ENCODE results near the gene MRPL18. TPM values are rescaled to one million over a fixed set of nuclear protein-coding genes. Genes with fewer than 3 reads are reported as not detected.

MRPL18 gene
- total RNA-seq, 1 experiment from 2014 or later, result 108 TPM

DNA sequence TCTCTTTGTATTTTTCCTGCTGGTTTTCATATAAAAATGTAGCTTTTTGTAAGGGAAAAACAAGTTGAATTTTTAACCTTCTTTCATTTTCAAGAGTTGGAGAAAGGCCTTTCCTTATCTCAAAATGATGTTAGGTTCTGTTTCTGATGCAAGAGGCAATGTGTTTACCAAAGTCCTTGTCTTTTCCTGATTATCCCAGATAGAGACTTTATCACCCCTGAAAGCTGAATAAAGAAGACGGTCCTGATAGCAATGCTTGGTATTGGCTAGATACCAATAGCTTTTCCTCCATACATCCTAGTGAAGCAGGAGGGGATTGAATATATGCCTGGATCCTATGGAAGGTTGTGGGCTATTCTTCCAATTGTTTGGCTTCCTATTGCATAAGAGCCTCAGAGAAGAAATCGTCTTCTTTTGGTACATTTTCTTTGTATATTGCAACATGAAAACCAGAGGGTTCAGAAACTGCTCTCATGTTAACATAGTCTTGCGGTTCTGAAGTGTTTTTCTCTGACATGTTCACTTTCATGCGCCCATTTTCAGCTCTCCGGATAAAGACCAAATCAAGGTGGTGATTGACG, 15.3 kb downstream of the MRPL18 start:
- intact Hi-C loops (cut with micrococcal nuclease), result loop anchor here (2.0 kb wide), 1 partner anchor 15 kb away; the partner anchor contains the start of gene MRPL18

DNA sequence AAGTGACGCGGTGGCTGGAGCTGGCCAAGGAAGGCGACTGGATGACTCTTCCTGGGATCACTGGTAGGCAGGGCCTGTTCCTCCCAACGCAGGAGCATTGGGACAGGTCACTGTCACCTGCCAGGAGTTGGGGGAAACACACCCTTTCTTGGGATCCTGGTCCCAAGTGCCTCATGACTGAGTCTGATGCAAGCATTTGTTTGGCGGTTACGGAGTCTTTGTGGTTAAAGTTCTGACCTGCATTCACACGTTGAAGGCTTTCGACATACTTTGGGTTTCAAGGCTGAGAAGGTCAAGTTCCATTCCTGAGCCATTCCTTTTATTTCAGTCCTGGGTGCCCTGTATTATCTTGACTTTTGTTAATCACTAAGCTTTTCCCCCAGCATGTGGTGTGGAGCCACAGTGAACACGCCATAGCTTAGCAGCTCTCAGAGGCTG, 15.8 kb downstream of the MRPL18 start:
- BruUV-seq (replicated peaks), result no TSS peak
- peak overlapping the region; percentile 49 for H3K27ac Mint-ChIP-seq (ENCODE audit: low read depth, unreplicated experiment)
- H3K9me3 Mint-ChIP-seq (ENCODE audit: unreplicated experiment), result no peaks in the 10 kb centered on the region
- DNase-seq (ENCODE audit: unreplicated experiment), result peak; percentile 86
- H3K4me1 Mint-ChIP-seq (ENCODE audit: insufficient read depth, unreplicated experiment), result peaks cover 16% of the 10 kb centered on the region
- H3K36me3 Mint-ChIP-seq (ENCODE audit: insufficient read depth, unreplicated experiment), result no peaks in the 10 kb centered on the region
- POLR2A ChIA-PET, result interaction anchor here (1.1 to 5.4 kb wide), 3 partner anchors 15 to 63 kb away, joined by 3 to 82 read pairs (median 3); partner anchors contain the start of genes MRPL18 and TCP1
- H3K27me3 Mint-ChIP-seq (ENCODE audit: insufficient read depth, unreplicated experiment), result no peaks in the 10 kb centered on the region
- H3K4me3 Mint-ChIP-seq (ENCODE audit: unreplicated experiment), result no peak overlapping the region
- TF ChIP-seq, protein P1, sequence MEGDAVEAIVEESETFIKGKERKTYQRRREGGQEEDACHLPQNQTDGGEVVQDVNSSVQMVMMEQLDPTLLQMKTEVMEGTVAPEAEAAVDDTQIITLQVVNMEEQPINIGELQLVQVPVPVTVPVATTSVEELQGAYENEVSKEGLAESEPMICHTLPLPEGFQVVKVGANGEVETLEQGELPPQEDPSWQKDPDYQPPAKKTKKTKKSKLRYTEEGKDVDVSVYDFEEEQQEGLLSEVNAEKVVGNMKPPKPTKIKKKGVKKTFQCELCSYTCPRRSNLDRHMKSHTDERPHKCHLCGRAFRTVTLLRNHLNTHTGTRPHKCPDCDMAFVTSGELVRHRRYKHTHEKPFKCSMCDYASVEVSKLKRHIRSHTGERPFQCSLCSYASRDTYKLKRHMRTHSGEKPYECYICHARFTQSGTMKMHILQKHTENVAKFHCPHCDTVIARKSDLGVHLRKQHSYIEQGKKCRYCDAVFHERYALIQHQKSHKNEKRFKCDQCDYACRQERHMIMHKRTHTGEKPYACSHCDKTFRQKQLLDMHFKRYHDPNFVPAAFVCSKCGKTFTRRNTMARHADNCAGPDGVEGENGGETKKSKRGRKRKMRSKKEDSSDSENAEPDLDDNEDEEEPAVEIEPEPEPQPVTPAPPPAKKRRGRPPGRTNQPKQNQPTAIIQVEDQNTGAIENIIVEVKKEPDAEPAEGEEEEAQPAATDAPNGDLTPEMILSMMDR (IDR thresholded peaks at IDR 0.05; ENCODE audit: unreplicated experiment), result no peak
- CTCF ChIA-PET, result interaction anchor here (0.6 to 1.3 kb wide), 6 partner anchors 10 to 86 kb away, joined by 3 to 5 read pairs (median 3); no protein-coding TSS in a partner anchor
- intact Hi-C loops (cut with micrococcal nuclease), result loop anchor here (2.0 kb wide), 1 partner anchor 15 kb away; the partner anchor contains the start of gene MRPL18

More for the DNA sequence above, 15.3 kb downstream of the MRPL18 start:
- Mint-ChIP-seq H3K36me3 (ENCODE audit: insufficient read depth, unreplicated experiment) (no peaks in the 10 kb centered on the region), H3K27me3 (ENCODE audit: insufficient read depth, unreplicated experiment) (no peaks in the 10 kb centered on the region), H3K27ac (ENCODE audit: low read depth, unreplicated experiment) (peak overlapping the region; percentile 49), H3K4me1 (ENCODE audit: insufficient read depth, unreplicated experiment) (peaks cover 16% of the 10 kb centered on the region), H3K9me3 (ENCODE audit: unreplicated experiment) (no peaks in the 10 kb centered on the region), H3K4me3 (ENCODE audit: unreplicated experiment) (no peak overlapping the region)
- CTCF ChIA-PET, result interaction anchor here (0.6 to 1.3 kb wide), 6 partner anchors 9 to 85 kb away, joined by 3 to 5 read pairs (median 3); no protein-coding TSS in a partner anchor
- TF ChIP-seq, protein P1 (IDR thresholded peaks at IDR 0.05; ENCODE audit: unreplicated experiment), result no peak
- no peak for DNase-seq (ENCODE audit: unreplicated experiment)
- no TSS peak for BruUV-seq (replicated peaks)
- POLR2A ChIA-PET, result interaction anchor here (0.7 to 5.4 kb wide), 6 partner anchors 9 to 236 kb away, joined by 3 to 82 read pairs (median 3); partner anchors contain the start of genes MRPL18 and TCP1

DNA sequence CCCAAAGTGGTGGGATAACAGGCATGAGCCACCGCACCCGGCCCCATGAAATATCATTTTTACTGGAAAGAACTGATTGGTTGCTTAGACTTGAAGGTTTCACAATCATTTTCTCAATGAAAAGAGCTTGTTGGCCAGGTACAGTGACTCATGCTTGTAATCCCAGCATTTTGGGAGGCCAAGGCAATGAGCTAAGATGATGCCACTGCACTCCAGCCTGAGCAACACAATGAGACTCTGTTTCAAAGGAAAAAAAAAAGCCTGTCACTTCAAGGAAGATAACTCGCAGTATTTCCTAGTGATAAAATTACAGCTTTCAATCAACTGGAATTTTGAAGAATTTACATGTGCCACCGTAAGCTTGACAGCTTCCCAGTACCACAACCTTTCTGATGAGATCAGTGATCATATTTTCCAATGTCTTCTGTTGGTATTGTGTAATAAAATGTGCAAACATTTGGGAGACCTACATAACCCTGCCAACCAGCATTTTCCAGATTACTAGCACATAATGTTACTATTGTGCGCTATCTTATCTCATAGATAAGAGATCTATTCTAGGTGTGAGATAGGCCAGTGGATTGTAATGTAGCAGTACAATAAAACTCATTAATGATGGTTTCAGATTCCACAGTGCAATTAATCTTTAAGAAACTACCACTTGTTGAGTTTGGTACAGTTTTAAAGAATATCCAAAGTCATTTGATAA, 17.0 kb downstream of the MRPL18 start:
- intact Hi-C loops (cut with micrococcal nuclease), result loop anchor here (2.0 kb wide), 1 partner anchor 17 kb away; the partner anchor contains the start of gene MRPL18
- TF ChIP-seq, protein P1 (IDR thresholded peaks at IDR 0.05; ENCODE audit: unreplicated experiment), result no peak
- Mint-ChIP-seq H3K9me3 (ENCODE audit: unreplicated experiment) (no peaks in the 10 kb centered on the region), H3K27me3 (ENCODE audit: insufficient read depth, unreplicated experiment) (no peaks in the 10 kb centered on the region), H3K27ac (ENCODE audit: low read depth, unreplicated experiment) (no peak overlapping the region), H3K36me3 (ENCODE audit: insufficient read depth, unreplicated experiment) (no peaks in the 10 kb centered on the region), H3K4me3 (ENCODE audit: unreplicated experiment) (no peak overlapping the region), H3K4me1 (ENCODE audit: insufficient read depth, unreplicated experiment) (peaks cover 12% of the 10 kb centered on the region)
- BruUV-seq (replicated peaks), result TSS peak; percentile 86
- CTCF ChIA-PET, result interaction anchor here (0.5 to 0.9 kb wide), 7 partner anchors 14 to 1098 kb away, joined by 3 to 6 read pairs (median 4); no protein-coding TSS in a partner anchor
- DNase-seq (ENCODE audit: unreplicated experiment), result peak; percentile 87
- POLR2A ChIA-PET, result interaction anchor here (0.5 to 5.4 kb wide), 9 partner anchors 9 to 205 kb away, joined by 3 to 82 read pairs (median 3); partner anchors contain the start of genes MRPL18 and TCP1

DNA sequence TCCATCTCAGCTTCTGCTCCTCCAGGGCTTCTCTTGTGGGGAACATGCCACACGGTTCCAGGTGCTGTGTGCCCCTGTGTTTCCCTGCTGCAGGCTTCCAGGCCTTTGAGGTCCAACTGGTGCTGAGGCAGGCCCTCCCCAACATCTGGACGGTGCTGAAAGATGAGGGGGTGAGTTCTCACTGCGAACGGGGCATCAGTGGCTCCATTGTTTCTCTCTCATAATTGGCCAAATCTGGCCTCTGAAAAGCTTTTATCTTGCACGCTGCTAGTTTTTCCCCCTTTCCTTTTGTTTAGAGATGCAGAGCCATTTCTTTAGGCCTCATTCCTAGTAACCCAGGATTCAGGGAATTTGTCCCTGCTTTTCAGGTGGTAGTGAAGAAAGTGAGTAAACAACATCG, 18.4 kb downstream of the MRPL18 start:
- H3K36me3 Mint-ChIP-seq (ENCODE audit: insufficient read depth, unreplicated experiment), result no peaks in the 10 kb centered on the region
- no peaks in the 10 kb centered on the region for H3K27me3 Mint-ChIP-seq (ENCODE audit: insufficient read depth, unreplicated experiment)
- no peak for DNase-seq (ENCODE audit: unreplicated experiment)
- POLR2A ChIA-PET, result interaction anchor here (5.4 kb wide), 1 partner anchor 18 kb away, joined by 82 read pairs; the partner anchor contains the start of genes MRPL18 and TCP1
- BruUV-seq (replicated peaks), result no TSS peak
- no peaks in the 10 kb centered on the region for H3K9me3 Mint-ChIP-seq (ENCODE audit: unreplicated experiment)
- intact Hi-C loops (cut with micrococcal nuclease), result no loop called here
- TF ChIP-seq, protein P1 (IDR thresholded peaks at IDR 0.05; ENCODE audit: unreplicated experiment), result no peak
- no peak overlapping the region for H3K27ac Mint-ChIP-seq (ENCODE audit: low read depth, unreplicated experiment)
- peaks cover 9% of the 10 kb centered on the region for H3K4me1 Mint-ChIP-seq (ENCODE audit: insufficient read depth, unreplicated experiment)
- H3K4me3 Mint-ChIP-seq (ENCODE audit: unreplicated experiment), result no peak overlapping the region
- CTCF ChIA-PET, result interaction anchor here (0.5 kb wide), 1 partner anchor 52 kb away, joined by 3 read pairs; no protein-coding TSS in a partner anchor

All from MCF 10A (cell line).